ENCODE measurements around the gene ZNF652. TPM values are rescaled to one million over a fixed set of nuclear protein-coding genes. Genes with fewer than 3 reads are reported as not detected.

The ZNF652 gene
- total RNA-seq, 2 donors from 2014 or later = 59.7 to 88.5 TPM

DNA sequence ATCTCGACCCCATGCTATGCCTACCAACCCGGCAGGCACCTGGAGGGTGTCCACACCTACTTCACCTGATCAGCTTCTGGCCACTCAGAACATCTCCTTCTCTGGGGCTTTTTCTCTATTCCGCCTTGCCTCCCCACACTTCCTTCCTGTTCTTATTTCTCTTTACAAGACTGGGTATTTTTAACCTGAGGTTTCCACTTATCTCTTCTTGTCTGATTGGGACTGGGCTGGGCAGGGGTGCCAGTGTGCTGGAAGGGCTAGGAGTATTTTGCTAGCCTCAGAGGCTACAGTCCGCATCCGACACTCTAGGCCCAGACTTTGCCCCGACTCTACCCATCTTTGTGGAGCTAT is 26.2 kb upstream of the ZNF652 start:
- H3K27ac ChIP-seq = no peak overlapping the region
- intact Hi-C loops (cut with DNase I) = no loop called here
- DNase-seq (ENCODE audit: low spot score) = no peak
- no peaks in the 10 kb centered on the region for H3K27me3 ChIP-seq (replicated peaks; ENCODE audit: insufficient read depth)
- WGBS = 93% methylated on average over 6 of the region's 6 CpGs
- no peak overlapping the region for H3K4me3 ChIP-seq
- H3K9me3 ChIP-seq = no peaks in the 10 kb centered on the region
- no peak for TF ChIP-seq POLR2A (IDR thresholded peaks at IDR 0.05)
- no peak for TF ChIP-seq POLR2AphosphoS5 (IDR thresholded peaks at IDR 0.05)
- H3K36me3 ChIP-seq = no peaks in the 10 kb centered on the region
- H3K4me1 ChIP-seq (replicated peaks) = peaks cover 12% of the 10 kb centered on the region

GRCh38 chr17:49387498-49388289 is 25.6 kb upstream of the ZNF652 start:
- Histone ChIP-seq H3K27me3 (replicated peaks; ENCODE audit: insufficient read depth) (no peaks in the 10 kb centered on the region), H3K36me3 (no peaks in the 10 kb centered on the region), H3K27ac (no peak overlapping the region), H3K4me3 (no peak overlapping the region), H3K9me3 (no peaks in the 10 kb centered on the region), H3K4me1 (replicated peaks) (peaks cover 12% of the 10 kb centered on the region)
- intact Hi-C loops (cut with DNase I) = no loop called here
- WGBS = 92% methylated on average over 11 of the region's 11 CpGs
- no peak for DNase-seq (ENCODE audit: low spot score)
- TF ChIP-seq POLR2A (IDR thresholded peaks at IDR 0.05) = no peak
- no peak for TF ChIP-seq POLR2AphosphoS5 (IDR thresholded peaks at IDR 0.05)
- TF ChIP-seq, protein P1, sequence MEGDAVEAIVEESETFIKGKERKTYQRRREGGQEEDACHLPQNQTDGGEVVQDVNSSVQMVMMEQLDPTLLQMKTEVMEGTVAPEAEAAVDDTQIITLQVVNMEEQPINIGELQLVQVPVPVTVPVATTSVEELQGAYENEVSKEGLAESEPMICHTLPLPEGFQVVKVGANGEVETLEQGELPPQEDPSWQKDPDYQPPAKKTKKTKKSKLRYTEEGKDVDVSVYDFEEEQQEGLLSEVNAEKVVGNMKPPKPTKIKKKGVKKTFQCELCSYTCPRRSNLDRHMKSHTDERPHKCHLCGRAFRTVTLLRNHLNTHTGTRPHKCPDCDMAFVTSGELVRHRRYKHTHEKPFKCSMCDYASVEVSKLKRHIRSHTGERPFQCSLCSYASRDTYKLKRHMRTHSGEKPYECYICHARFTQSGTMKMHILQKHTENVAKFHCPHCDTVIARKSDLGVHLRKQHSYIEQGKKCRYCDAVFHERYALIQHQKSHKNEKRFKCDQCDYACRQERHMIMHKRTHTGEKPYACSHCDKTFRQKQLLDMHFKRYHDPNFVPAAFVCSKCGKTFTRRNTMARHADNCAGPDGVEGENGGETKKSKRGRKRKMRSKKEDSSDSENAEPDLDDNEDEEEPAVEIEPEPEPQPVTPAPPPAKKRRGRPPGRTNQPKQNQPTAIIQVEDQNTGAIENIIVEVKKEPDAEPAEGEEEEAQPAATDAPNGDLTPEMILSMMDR (IDR thresholded peaks at IDR 0.05) = no peak

GRCh38 chr17:49386373-49386772 is 24.3 kb upstream of the ZNF652 start:
- no peak for DNase-seq (ENCODE audit: low spot score)
- TF ChIP-seq, protein P1 (IDR thresholded peaks at IDR 0.05) = no peak
- TF ChIP-seq POLR2A (IDR thresholded peaks at IDR 0.05) = no peak
- TF ChIP-seq POLR2AphosphoS5 (IDR thresholded peaks at IDR 0.05) = no peak
- intact Hi-C loops (cut with DNase I) = no loop called here
- H3K9me3 ChIP-seq = no peaks in the 10 kb centered on the region
- H3K27ac ChIP-seq = no peak overlapping the region
- no peaks in the 10 kb centered on the region for H3K36me3 ChIP-seq
- peaks cover 7% of the 10 kb centered on the region for H3K4me1 ChIP-seq (replicated peaks)
- H3K4me3 ChIP-seq = no peak overlapping the region
- H3K27me3 ChIP-seq (replicated peaks; ENCODE audit: insufficient read depth) = no peaks in the 10 kb centered on the region
- WGBS = 90% methylated on average over 10 of the region's 10 CpGs

- Histone ChIP-seq H3K36me3 (no peaks in the 10 kb centered on the region), H3K9me3 (no peaks in the 10 kb centered on the region), H3K4me1 (replicated peaks) (no peaks in the 10 kb centered on the region), H3K27me3 (replicated peaks; ENCODE audit: insufficient read depth) (no peaks in the 10 kb centered on the region), H3K27ac (no peak overlapping the region), H3K4me3 (no peak overlapping the region)
- intact Hi-C loops (cut with DNase I) = no loop called here
- no peak for TF ChIP-seq POLR2AphosphoS5 (IDR thresholded peaks at IDR 0.05)
- no peak for DNase-seq (ENCODE audit: low spot score)
- 88% methylated on average over 4 of the region's 4 CpGs for WGBS
These were observed 22.9 kb upstream of the ZNF652 start for GRCh38 chr17:49384951-49385350.

DNA sequence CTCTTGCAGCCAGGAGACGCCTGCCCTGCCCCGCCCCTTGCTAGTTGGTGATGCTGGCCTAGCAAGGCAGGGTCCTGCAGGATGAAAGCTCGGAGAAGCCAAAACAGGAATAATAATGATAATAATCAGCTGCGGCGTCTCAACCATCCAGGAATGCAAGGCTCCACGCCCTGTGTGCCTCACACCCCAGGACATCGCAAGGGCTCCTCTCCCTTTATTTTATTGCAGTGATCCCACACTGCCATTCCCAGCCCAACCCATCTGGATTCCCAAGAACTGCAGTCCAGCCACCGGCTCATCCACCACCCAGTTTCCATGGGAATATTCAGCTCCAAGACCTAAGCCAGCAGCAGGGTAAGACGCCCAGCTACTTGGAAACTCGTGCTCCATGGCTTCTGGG is 21.0 kb upstream of the ZNF652 start:
- TF ChIP-seq POLR2A (IDR thresholded peaks at IDR 0.05) (no peak), POLR2AphosphoS5 (IDR thresholded peaks at IDR 0.05) (no peak)
- TF ChIP-seq, protein P1 (IDR thresholded peaks at IDR 0.05) = no peak
- H3K36me3 ChIP-seq = no peaks in the 10 kb centered on the region
- DNase-seq (ENCODE audit: low spot score) = no peak
- WGBS = 81% methylated on average over 10 of the region's 10 CpGs
- H3K27ac ChIP-seq = no peak overlapping the region
- intact Hi-C loops (cut with DNase I) = no loop called here
- H3K4me3 ChIP-seq = no peak overlapping the region
- no peaks in the 10 kb centered on the region for H3K27me3 ChIP-seq (replicated peaks; ENCODE audit: insufficient read depth)
- H3K9me3 ChIP-seq = no peaks in the 10 kb centered on the region
- no peaks in the 10 kb centered on the region for H3K4me1 ChIP-seq (replicated peaks)

DNA sequence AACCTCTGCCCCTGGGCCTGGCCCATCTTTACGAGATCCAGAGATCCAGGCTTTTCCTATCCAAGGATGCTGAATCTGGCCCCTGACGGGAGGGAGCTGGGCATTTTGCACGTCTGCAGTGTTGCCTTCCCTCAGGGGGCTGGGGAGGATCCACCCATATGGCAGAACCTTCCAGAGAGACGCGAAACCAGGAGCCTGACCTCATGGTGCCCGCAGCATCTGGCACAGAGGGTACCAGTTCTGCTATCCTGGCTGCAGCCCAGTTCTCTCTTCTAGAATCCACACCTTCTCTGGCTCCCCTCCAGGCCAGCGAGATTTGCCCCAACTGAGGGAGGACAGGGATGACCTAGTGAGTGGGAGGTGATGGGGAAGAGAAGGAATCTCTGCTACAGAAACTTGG is 20.5 kb upstream of the ZNF652 start:
- no peak overlapping the region for H3K4me3 ChIP-seq
- H3K27me3 ChIP-seq (replicated peaks; ENCODE audit: insufficient read depth) = no peaks in the 10 kb centered on the region
- WGBS = 40% methylated on average over 6 of the region's 7 CpGs
- H3K4me1 ChIP-seq (replicated peaks) = no peaks in the 10 kb centered on the region
- no peaks in the 10 kb centered on the region for H3K9me3 ChIP-seq
- H3K36me3 ChIP-seq = no peaks in the 10 kb centered on the region
- no peak overlapping the region for H3K27ac ChIP-seq
- no peak for TF ChIP-seq POLR2AphosphoS5 (IDR thresholded peaks at IDR 0.05)
- TF ChIP-seq, protein P1 (IDR thresholded peaks at IDR 0.05) = no peak
- no peak for TF ChIP-seq POLR2A (IDR thresholded peaks at IDR 0.05)
- no peak for DNase-seq (ENCODE audit: low spot score)
- intact Hi-C loops (cut with DNase I) = no loop called here

All from prostate gland (tissue), 2 donors.